AG09309 (cell line): ENCODE measurements around the gene COL4A4.

Experiments used
- DNase-seq: peaks from one replicate; pipeline ENCODE4 v3.0.0-alpha.2; 2010; ENCODE audit warnings: low read depth
- H3K4me3 ChIP-seq: 2 replicates; pipeline ENCODE4 v1.5.1; 2011; ENCODE audit warnings: mild to moderate bottlenecking, low read depth, low read length, moderate library complexity; ENCODE audit not compliant: control insufficient read depth
- TF ChIP-seq, protein P1 (sequence below): IDR thresholded peaks from 2 replicates; pipeline ENCODE4 v1.5.1; 2011; ENCODE audit warnings: mild to moderate bottlenecking, low read depth, low read length, inconsistent platforms; ENCODE audit not compliant: insufficient read depth, control insufficient read depth; ENCODE audit errors: missing control alignments

Gene COL4A4

DNA sequence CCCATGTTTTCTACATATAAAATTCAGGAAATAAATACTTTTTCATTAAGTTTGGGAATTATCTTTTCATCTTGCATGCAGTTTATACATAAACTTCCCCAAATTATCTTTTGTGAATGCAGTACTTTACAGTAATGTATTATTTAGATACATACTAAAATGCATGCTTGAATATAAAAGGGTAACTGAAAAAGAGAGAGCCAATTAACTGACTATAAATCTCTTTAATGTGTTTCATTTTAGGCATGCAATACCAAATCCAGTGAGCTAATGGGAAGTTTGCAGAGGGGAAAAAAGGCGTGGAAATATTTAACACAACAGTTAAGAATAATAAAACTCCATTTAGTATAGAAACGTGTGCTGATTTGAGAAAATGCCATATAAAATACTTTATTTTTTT lies 39.2 kb downstream of the COL4A4 start:
- no peak overlapping the region for H3K4me3 ChIP-seq
- DNase-seq, result no peak
- TF ChIP-seq, protein P1, sequence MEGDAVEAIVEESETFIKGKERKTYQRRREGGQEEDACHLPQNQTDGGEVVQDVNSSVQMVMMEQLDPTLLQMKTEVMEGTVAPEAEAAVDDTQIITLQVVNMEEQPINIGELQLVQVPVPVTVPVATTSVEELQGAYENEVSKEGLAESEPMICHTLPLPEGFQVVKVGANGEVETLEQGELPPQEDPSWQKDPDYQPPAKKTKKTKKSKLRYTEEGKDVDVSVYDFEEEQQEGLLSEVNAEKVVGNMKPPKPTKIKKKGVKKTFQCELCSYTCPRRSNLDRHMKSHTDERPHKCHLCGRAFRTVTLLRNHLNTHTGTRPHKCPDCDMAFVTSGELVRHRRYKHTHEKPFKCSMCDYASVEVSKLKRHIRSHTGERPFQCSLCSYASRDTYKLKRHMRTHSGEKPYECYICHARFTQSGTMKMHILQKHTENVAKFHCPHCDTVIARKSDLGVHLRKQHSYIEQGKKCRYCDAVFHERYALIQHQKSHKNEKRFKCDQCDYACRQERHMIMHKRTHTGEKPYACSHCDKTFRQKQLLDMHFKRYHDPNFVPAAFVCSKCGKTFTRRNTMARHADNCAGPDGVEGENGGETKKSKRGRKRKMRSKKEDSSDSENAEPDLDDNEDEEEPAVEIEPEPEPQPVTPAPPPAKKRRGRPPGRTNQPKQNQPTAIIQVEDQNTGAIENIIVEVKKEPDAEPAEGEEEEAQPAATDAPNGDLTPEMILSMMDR, result no peak

DNA sequence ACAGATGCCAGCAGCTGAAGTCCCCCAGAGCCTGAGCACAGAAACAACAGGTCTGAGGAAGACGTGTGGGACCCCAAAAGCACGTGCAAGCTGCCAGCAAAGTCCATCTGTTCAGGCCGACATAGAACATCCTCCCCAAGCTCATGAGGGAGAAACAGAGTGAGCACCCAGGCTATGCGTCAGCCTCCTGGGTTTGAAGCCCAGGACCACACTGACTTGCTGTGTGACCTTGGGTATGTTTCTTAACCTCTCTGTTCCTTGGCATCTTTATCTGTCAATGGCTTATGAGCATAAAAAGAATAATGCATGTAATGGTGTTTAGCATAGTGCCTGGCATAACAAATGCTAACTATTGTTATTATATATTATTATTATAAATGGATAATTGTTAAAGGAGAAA lies 40.3 kb downstream of the COL4A4 start:
- DNase-seq, result no peak
- no peak overlapping the region for H3K4me3 ChIP-seq
- TF ChIP-seq, protein P1, result no peak

DNA sequence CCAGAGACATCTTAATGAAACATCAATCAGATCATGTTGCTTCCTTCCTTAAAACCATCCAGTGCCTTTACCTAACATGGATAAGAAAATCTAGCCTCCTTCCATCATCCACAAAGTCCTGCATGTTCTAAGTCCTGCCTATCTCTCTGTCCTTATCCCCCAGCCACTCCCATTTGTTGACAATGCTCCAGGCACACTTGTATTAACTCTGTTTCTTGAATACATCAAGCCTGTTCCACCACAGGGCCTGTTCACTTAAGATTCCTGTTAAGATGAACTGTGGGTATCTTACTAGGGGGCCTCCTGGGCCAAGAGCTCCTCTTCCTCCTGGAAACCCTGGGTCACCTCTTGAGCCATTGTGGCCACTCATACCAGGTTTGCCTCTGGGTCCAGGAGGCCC lies 45.7 kb downstream of the COL4A4 start:
- DNase-seq, result no peak
- no peak overlapping the region for H3K4me3 ChIP-seq
- TF ChIP-seq, protein P1, result no peak

DNA sequence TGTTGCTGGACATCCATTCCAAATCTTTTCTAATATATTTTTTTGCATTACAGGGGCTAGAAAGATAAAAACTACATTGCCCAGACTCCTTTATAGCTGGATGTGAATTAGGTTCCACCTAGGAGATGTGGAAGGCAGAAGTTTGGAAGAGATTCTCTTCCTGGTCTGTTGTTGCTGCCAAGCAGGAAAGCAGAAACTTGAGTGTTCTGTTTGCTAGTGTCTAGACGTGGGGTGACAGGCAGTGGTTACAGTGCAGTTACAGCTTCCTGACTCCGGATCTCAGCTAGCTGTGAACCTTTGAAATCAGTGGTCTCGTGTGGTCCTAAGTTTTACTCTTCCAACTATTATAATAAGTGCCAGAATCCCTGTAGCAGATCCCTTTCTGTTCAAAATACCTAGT lies 46.2 kb downstream of the COL4A4 start:
- no peak for DNase-seq
- no peak overlapping the region for H3K4me3 ChIP-seq
- TF ChIP-seq, protein P1, result no peak

DNA sequence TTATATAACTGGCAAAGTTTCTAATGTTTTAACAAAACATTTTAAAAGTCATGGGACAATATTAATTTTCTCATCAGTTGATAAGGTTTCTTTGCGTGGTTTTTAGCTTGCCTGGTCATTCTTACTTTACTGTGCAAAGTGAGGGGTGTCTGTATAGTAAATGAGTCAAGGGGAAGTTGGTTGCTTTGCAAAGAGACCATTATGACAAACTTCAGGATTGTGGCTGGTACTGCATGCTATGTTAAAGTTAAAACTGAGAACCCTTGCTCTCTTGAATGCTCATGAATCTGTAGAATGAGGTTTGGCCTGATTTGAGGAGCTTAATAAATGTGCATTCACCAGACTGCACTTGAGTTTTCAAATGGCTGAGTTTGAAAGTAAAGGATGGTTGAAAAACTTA lies 47.0 kb downstream of the COL4A4 start:
- TF ChIP-seq, protein P1, result no peak
- no peak overlapping the region for H3K4me3 ChIP-seq
- DNase-seq, result no peak

DNA sequence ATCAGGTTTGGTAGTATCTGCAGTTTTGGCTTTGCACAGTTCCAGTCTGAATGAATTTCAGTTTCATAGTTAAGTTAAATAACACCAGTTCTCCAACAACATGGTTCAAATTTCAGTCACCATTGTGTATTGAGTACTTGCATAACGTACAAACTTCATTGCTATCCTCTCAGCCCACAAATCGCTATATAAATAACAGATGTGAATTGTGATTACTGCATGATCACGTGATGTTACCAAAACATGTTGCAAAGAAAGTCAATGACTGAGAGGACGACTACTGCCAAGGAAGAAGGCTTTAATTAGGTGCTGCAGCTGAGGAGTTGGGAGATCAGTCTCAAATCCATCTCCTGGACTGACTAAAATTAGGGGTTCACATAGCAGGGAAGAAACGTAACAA lies 48.2 kb downstream of the COL4A4 start:
- peak; percentile 58 for DNase-seq
- H3K4me3 ChIP-seq, result no peak overlapping the region
- TF ChIP-seq, protein P1, result no peak
